ENCODE results near the gene TPSG1.

DNA sequence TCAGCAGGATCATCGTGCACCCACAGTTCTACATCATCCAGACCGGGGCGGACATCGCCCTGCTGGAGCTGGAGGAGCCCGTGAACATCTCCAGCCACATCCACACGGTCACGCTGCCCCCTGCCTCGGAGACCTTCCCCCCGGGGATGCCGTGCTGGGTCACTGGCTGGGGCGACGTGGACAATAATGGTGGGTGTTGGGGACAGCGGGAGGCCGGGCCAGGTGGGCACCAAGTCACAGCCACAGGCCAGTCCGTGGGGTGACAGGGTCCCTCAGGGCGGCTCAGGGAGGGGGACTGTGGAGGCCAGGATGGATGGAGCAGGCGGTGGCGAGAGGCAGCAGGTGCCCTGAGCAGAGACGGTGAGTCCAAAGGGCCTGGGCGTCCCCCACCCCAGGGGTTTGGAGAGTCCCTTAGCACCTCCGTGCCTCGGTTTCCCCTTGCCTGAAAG lies 31.8 kb upstream of the TPSG1 start:
- no peak for TF ChIP-seq CREB1 (IDR thresholded peaks at IDR 0.05)
- no peak for TF ChIP-seq CREB1 (CRISPR knock-in tag; IDR thresholded peaks at IDR 0.05)
- no peak for TF ChIP-seq FOXM1 (CRISPR knock-in tag; IDR thresholded peaks at IDR 0.05)
- TF ChIP-seq, protein P1, sequence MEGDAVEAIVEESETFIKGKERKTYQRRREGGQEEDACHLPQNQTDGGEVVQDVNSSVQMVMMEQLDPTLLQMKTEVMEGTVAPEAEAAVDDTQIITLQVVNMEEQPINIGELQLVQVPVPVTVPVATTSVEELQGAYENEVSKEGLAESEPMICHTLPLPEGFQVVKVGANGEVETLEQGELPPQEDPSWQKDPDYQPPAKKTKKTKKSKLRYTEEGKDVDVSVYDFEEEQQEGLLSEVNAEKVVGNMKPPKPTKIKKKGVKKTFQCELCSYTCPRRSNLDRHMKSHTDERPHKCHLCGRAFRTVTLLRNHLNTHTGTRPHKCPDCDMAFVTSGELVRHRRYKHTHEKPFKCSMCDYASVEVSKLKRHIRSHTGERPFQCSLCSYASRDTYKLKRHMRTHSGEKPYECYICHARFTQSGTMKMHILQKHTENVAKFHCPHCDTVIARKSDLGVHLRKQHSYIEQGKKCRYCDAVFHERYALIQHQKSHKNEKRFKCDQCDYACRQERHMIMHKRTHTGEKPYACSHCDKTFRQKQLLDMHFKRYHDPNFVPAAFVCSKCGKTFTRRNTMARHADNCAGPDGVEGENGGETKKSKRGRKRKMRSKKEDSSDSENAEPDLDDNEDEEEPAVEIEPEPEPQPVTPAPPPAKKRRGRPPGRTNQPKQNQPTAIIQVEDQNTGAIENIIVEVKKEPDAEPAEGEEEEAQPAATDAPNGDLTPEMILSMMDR (CRISPR knock-in tag; IDR thresholded peaks at IDR 0.05) = no peak
- TF ChIP-seq NPAS2 (CRISPR knock-in tag; IDR thresholded peaks at IDR 0.05; ENCODE audit: borderline replicate concordance) = no peak
- no peak for TF ChIP-seq SUZ12 (IDR thresholded peaks at IDR 0.05; ENCODE audit: low read depth, low read length)
- no peak for TF ChIP-seq HCFC1 (IDR thresholded peaks at IDR 0.05; ENCODE audit: low read depth, low read length)
- no peak for TF ChIP-seq GABPA (IDR thresholded peaks at IDR 0.05; ENCODE audit: low read depth, low read length)
- no peak for TF ChIP-seq GABPA (CRISPR knock-in tag; IDR thresholded peaks at IDR 0.05; ENCODE audit: low read depth)
- TF ChIP-seq, protein P2, sequence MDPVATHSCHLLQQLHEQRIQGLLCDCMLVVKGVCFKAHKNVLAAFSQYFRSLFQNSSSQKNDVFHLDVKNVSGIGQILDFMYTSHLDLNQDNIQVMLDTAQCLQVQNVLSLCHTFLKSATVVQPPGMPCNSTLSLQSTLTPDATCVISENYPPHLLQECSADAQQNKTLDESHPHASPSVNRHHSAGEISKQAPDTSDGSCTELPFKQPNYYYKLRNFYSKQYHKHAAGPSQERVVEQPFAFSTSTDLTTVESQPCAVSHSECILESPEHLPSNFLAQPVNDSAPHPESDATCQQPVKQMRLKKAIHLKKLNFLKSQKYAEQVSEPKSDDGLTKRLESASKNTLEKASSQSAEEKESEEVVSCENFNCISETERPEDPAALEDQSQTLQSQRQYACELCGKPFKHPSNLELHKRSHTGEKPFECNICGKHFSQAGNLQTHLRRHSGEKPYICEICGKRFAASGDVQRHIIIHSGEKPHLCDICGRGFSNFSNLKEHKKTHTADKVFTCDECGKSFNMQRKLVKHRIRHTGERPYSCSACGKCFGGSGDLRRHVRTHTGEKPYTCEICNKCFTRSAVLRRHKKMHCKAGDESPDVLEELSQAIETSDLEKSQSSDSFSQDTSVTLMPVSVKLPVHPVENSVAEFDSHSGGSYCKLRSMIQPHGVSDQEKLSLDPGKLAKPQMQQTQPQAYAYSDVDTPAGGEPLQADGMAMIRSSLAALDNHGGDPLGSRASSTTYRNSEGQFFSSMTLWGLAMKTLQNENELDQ (CRISPR knock-in tag; IDR thresholded peaks at IDR 0.05; ENCODE audit: borderline replicate concordance) = no peak
- no peak for TF ChIP-seq CHD4 (IDR thresholded peaks at IDR 0.05; ENCODE audit: borderline replicate concordance, low read length)
- TF ChIP-seq SAP130 (CRISPR knock-in tag; IDR thresholded peaks at IDR 0.05; ENCODE audit: low read depth) = no peak
- TF ChIP-seq ZNF317 (CRISPR knock-in tag; IDR thresholded peaks at IDR 0.05) = no peak
- TF ChIP-seq YY1 (IDR thresholded peaks at IDR 0.05; ENCODE audit: insufficient read depth, insufficient replicate concordance, low read depth, low read length) = no peak

Data from HepG2 (cell line).